AG04450 (cell line): Measurements from ENCODE around the gene FAM83D. TPM values are rescaled to one million over a fixed set of nuclear protein-coding genes. Genes with fewer than 3 reads are reported as not detected.

ENCODE experiments used
- CTCF ChIA-PET: fragments of 300-600, 350-600 bp; formaldehyde crosslinking; extraction: SDS; loops from one replicate; lab custom pipeline; 2022; ENCODE audit warnings: antibody characterized with exemption, inconsistent platforms; lab: Charles Lee
- POLR2A ChIA-PET: fragments of 350-600 bp; formaldehyde crosslinking; extraction: SDS; loops from one replicate; lab custom pipeline; 2021; ENCODE audit warnings: antibody characterized with exemption, inconsistent platforms; lab: Yijun Ruan, JAX
- DNase-seq: peaks from one replicate; pipeline ENCODE4 v3.0.0-alpha.2; 2011; ENCODE audit warnings: low read depth, low spot score
- H3K27ac ChIP-seq: one replicate; pipeline ENCODE4 v1.5.1; 2012; ENCODE audit warnings: low read depth, low read length, control low read depth
- H3K27me3 ChIP-seq: one replicate; pipeline ENCODE4 v1.6.0; 2012; ENCODE audit warnings: low read length; ENCODE audit not compliant: control insufficient read depth, insufficient read depth
- H3K4me3 ChIP-seq: 2 replicates; pipeline ENCODE4 v1.5.1; 2011; ENCODE audit warnings: mild to moderate bottlenecking, low read depth, low read length, control low read depth
- H3K9me3 ChIP-seq: 2 replicates; pipeline ENCODE4 v1.5.1; 2012; ENCODE audit warnings: low read length; ENCODE audit not compliant: control insufficient read depth, insufficient read depth
- polyA plus RNA-seq: library from polyadenylated mRNA; depleted of rRNA; stranded (reverse); fragments of >200 nt; gene quantifications from 2 replicates; pipeline ENCODE4 v1.2.3, GENCODE V29; 2011
- TF ChIP-seq, protein P1 (sequence below): IDR thresholded peaks from 2 replicates; pipeline ENCODE4 v1.5.1; 2011; ENCODE audit warnings: low read depth, low read length, control low read depth, inconsistent platforms

FAM83D gene
- polyA plus RNA-seq, 1 experiment: 14.9 TPM

DNA sequence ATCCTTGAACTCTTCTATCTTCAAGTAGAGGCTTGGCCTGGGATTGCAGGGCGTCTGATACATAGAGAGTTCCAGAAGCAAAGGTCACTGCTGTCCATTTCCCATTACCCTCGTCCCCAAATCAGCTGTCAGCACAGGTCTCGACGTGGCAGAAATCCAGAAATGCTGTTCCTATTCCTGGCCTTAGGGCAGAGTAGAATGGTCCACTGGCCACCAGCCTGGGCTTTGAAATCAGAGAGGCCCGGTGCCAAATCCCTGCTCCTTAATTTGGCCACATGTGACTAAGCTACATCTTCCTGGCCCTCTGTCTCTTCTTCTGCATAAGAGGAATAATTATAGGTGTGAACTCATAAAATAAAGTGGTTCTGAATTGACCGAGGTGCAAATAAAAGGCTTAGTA is 40.9 kb upstream of the FAM83D start:
- CTCF ChIA-PET: interaction anchor here (1.4 kb wide), 1 partner anchor 8 kb away, joined by 3 read pairs; no protein-coding TSS in a partner anchor

DNA sequence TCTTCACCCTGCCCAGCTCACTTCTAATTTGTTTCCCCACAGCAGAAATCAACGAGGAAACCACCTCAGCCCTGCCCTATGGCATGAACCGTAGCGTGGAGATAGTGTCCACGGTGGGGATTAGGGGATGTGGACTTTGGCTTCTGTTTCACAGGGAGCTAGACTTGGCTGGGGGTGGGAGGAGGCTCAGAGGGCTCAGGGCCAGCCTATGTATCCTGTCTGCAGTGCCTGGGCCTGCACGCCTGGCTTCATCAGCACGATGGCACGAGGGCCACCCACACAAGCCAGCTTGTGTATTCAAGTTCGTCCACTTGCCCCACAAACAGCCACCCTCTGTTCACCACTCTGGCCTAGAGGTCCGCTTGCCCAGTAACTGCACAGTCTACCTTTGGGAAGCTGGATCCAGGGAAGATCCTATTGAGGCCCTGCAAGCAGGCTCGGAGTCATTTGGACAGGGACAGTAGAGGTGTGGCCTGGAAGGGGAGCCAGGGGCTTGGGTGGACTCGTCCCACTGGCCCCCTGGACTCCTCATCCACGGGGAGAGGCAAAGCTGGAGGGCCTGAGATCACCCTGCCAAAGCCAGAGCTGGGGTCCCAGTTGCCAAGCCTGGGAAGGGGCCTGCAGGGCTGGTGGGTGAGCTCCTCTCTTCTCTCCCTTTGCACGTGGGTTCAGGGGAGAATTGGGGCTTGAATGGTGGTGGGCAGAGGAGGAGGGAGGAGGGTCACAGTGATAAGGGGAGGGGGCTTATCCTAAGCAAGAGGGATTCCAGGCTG is 38.0 kb upstream of the FAM83D start:
- no peak for DNase-seq
- POLR2A ChIA-PET: no interaction called here
- H3K4me3 ChIP-seq: no peak overlapping the region
- H3K27me3 ChIP-seq: peaks cover 10% of the 10 kb centered on the region
- H3K27ac ChIP-seq: no peak overlapping the region
- CTCF ChIA-PET: no interaction called here
- TF ChIP-seq, protein P1, sequence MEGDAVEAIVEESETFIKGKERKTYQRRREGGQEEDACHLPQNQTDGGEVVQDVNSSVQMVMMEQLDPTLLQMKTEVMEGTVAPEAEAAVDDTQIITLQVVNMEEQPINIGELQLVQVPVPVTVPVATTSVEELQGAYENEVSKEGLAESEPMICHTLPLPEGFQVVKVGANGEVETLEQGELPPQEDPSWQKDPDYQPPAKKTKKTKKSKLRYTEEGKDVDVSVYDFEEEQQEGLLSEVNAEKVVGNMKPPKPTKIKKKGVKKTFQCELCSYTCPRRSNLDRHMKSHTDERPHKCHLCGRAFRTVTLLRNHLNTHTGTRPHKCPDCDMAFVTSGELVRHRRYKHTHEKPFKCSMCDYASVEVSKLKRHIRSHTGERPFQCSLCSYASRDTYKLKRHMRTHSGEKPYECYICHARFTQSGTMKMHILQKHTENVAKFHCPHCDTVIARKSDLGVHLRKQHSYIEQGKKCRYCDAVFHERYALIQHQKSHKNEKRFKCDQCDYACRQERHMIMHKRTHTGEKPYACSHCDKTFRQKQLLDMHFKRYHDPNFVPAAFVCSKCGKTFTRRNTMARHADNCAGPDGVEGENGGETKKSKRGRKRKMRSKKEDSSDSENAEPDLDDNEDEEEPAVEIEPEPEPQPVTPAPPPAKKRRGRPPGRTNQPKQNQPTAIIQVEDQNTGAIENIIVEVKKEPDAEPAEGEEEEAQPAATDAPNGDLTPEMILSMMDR: no peak
- no peaks in the 10 kb centered on the region for H3K9me3 ChIP-seq

More for the DNA sequence above, 40.9 kb upstream of the FAM83D start:
- TF ChIP-seq, protein P1: no peak
- POLR2A ChIA-PET: no interaction called here
- DNase-seq: no peak
- Histone ChIP-seq H3K27me3 (peaks cover 4% of the 10 kb centered on the region), H3K4me3 (no peak overlapping the region), H3K27ac (no peak overlapping the region), H3K9me3 (no peaks in the 10 kb centered on the region)

DNA sequence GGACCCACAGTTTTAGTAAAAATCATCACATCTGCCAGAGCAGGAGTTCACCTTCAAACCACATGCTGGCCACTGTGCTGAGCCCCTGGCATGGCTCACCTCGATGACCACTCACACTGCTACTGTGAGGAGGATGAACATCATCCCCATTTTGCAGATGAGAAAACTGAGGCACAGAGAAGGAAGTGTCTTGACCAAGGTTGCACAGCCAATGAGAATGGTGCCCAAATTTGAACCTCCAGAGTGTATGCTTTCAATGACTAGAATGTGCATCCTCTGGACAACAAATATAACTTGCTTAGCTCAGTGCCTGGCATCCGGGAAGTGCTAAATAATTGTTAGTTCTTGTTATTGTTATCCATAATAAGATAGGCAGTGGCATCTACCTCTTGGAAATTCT is 37.2 kb upstream of the FAM83D start:
- H3K9me3 ChIP-seq: no peaks in the 10 kb centered on the region
- H3K4me3 ChIP-seq: no peak overlapping the region
- TF ChIP-seq, protein P1: no peak
- CTCF ChIA-PET: interaction anchor here (0.8 kb wide), 1 partner anchor 161 kb away, joined by 3 read pairs; no protein-coding TSS in a partner anchor
- H3K27ac ChIP-seq: no peak overlapping the region
- peaks cover 11% of the 10 kb centered on the region for H3K27me3 ChIP-seq
- POLR2A ChIA-PET: no interaction called here
- no peak for DNase-seq

DNA sequence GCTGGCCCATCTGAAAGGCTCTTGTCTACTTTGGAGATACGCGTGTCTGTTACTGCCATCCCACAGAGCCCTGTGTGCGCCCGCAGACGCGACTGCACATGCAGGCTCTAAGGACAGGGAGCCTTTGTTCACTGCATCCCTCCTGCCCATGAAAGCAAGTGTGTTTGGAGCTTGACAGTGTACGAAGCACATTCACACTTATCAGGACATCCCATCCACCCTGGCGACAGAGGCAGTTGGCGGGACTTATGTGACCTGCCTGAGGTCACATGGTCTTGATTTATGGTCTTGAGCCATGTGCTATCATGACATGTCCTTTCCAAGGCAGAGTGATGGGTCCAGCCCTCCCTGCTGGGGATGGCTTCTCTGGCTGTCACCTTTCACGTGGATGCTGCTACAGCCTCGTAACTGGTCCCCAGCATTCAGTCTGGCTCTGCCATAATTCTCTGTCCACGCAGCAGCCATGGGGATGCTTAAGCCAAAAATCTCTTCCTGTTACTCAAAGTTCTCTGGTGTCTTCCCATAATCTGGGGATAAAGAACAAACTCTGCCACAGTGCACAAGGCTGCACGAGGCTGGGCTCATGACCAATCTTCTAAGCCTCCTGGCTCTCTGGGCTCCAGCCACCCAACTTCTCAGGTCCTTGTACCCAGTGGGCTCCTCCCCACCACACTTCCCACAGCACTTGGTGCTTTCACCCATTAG is 36.3 kb upstream of the FAM83D start:
- POLR2A ChIA-PET: no interaction called here
- H3K4me3 ChIP-seq: no peak overlapping the region
- H3K9me3 ChIP-seq: no peaks in the 10 kb centered on the region
- H3K27ac ChIP-seq: no peak overlapping the region
- no peak for DNase-seq
- H3K27me3 ChIP-seq: peaks cover 16% of the 10 kb centered on the region
- CTCF ChIA-PET: no interaction called here
- TF ChIP-seq, protein P1: no peak

DNA sequence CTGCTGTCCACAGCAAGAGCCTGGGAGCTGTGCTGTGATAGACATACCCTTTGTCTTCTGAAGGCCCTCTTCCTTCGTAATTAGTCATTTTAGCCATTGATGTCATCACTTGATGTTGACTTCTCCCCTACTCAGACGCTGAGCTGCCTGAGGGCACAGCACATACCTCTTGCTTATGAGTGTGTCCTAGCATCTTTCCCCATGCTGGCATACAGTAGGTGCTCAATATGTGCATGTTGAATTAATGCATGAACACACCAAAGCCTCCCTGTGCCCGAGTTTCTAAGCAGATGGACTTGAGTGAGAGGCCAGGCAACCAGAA is 35.8 kb upstream of the FAM83D start:
- POLR2A ChIA-PET: no interaction called here
- CTCF ChIA-PET: no interaction called here

More for the DNA sequence above, 35.8 kb upstream of the FAM83D start:
- H3K4me3 ChIP-seq: no peak overlapping the region
- no peak overlapping the region for H3K27ac ChIP-seq
- no peaks in the 10 kb centered on the region for H3K9me3 ChIP-seq
- no peak for DNase-seq
- TF ChIP-seq, protein P1: no peak
- peaks cover 19% of the 10 kb centered on the region for H3K27me3 ChIP-seq
